OCI-LY1 (cell line): ENCODE results near the gene OR6J1.

Experiments
- EZH2 ChIP-seq: fragments of 200-600 bp; sonication (generic), shearing (Covaris generic); IDR thresholded peaks from 2 replicates; pipeline ENCODE4 v1.8.0; 2017; ENCODE audit warnings: borderline replicate concordance, mixed run types, mild to moderate bottlenecking, antibody characterized with exemption, low read length, moderate library complexity, mixed read lengths
- TF ChIP-seq, protein P1 (sequence below): fragments of 200-600 bp; sonication (generic), shearing (Covaris generic); IDR thresholded peaks from 2 replicates; pipeline ENCODE4 v1.5.1; 2017; ENCODE audit warnings: mild to moderate bottlenecking, antibody characterized with exemption, low read length, moderate library complexity, mixed read lengths

GRCh38 chr14:22667881-22668280 is 23.7 kb upstream of the OR6J1 start:
- TF ChIP-seq, protein P1, sequence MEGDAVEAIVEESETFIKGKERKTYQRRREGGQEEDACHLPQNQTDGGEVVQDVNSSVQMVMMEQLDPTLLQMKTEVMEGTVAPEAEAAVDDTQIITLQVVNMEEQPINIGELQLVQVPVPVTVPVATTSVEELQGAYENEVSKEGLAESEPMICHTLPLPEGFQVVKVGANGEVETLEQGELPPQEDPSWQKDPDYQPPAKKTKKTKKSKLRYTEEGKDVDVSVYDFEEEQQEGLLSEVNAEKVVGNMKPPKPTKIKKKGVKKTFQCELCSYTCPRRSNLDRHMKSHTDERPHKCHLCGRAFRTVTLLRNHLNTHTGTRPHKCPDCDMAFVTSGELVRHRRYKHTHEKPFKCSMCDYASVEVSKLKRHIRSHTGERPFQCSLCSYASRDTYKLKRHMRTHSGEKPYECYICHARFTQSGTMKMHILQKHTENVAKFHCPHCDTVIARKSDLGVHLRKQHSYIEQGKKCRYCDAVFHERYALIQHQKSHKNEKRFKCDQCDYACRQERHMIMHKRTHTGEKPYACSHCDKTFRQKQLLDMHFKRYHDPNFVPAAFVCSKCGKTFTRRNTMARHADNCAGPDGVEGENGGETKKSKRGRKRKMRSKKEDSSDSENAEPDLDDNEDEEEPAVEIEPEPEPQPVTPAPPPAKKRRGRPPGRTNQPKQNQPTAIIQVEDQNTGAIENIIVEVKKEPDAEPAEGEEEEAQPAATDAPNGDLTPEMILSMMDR, result no peak
- TF ChIP-seq EZH2, result no peak
